Ammon's horn (tissue), 1 donor: ENCODE results near the gene ALOX5.
"Not testable (repeated sequence)": the region's sequence is repeated elsewhere in the genome, so short reads cannot be mapped to it uniquely, and the experiment has no call there.

ENCODE experiments used
- DNase-seq: peaks from one replicate; pipeline ENCODE4 v3.0.0-alpha.2; 2016; ENCODE audit warnings: low spot score

ALOX5 gene

DNA sequence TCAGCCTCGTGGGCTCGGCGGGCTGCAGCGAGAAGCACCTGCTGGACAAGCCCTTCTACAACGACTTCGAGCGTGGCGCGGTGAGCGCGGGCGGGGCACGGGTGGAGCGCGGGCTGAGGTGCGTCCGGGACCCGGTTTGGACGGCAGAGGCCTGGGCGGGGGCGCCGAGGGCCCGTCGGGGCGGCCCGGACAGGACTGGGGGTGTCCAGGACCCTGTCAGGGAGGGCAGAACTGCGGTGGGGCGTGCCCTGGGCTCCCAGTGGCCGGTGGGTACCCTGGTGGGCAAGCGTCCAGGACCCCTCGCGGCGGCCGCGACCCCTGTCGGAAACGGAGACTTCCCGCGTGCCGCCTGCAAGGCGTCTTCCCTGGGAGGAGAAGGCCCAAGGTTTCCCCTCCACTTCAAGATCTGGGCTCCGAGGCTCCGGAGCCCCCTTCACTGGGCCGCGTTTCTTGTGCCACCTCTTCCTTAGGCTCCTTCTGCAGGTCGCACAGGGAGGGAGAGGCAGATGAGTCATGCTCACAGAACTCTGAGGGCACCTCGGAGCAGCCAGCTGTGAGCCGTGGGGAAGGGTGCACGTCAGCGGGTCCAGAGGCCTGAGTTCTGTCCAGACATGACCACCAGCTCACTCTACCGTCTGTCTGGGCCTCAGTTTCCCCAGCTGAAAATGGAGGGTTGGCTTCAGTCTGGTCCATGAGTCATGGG lies 485 bp downstream of the ALOX5 start:
- no peak for DNase-seq

DNA sequence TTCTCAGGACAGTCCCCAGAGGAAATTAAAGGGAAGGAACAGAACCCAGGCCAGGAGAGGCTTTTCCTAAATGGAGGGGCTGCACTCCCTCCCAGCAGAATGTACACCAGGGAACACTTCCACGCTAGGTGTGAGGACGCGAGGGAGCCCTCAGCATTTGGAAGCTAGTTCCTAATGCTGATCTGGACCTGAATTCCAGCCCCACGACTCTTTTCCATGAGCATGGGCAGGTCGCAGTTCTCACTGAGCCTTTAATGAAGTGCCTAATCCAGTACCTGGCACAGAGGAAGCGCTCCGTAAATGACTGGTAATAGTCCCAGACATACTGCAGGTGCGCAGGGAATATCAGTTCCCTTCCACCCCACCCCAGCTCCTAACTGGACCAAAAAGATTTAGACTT lies 1.1 kb downstream of the ALOX5 start:
- no peak for DNase-seq

DNA sequence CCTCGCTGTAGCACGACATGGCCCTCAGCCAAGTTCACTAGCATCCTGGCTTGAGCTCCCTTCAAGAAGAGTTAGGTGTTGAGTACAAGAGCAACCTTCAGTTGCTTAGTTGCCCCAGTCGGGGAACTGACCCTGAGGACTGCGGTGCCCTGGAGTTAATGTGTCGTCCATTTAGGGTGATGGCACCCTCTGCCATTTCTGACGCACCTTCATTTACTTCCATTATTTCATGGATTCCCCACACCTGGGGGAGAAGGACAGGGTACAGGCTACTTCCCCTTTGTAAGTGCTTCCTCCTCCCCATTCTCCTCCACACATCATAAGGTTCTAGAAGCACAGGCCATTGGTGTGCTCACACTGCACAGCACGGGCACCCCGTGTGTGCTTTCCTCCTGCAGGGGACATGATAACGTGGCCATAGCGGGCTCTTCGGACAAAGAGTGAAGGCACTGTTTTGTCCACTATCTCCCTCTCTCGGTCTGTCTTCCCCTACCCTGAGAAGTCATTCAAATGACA lies 1.8 kb downstream of the ALOX5 start:
- DNase-seq: no peak

DNA sequence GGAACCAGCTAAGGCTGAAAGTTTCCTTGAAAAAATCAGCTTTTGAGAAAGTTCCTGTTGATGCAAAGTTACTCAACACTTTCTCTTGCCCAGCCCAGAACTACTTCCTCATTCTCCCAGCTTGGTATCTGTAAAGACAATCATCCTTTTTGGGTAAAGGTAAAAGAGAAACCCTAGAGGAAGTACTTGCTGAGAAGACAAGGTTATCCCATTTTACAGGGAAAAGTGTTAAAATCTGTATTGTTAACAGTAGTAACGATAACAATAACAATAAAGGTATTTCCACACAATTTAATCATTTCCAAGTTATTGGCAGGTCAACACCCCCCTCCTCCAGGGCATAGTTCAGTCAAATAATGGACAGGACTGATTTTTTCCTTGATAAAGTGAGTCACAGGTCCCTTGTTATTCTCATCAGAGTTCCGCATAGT lies 2.4 kb downstream of the ALOX5 start:
- DNase-seq: no peak

DNA sequence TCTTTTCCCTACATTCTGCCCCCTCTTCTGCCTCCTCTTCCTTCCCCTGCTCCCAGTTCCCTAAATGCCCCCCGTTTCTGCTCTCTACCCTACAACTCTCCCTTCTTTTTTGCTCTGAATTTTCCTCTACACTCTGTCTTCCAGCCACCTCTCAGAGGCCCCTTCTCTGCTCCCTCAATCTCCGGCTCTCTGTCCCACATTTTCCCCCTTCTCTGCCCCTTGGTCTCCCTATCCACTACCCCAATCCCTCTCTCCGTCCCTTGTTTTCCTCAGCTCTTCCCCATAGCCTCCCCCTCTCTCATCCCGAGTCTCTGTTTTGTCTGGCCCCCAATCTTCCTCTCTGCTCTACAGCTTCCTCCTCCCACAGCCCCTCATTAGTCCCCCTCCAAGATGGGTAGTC lies 3.3 kb downstream of the ALOX5 start:
- DNase-seq: no peak

DNA sequence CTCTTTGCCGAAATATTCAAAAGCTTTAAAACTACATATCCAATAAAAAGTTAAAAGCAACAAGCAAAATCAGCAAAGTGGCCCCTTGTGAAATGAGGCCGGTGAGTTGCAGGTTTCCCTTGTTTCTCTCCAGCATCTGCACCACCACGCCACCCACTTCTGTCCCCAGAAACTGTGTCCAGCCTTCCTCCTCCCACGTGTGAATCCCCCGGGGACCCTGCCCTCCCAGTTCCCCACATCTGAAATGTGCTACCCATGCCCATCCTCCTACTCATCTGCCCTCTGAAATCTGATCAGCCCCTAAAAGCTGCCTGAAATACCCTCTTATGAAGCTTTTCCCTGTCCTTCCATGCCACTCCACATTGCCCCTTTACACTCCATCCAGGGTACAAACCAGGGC lies 3.8 kb downstream of the ALOX5 start:
- DNase-seq: no peak

DNA sequence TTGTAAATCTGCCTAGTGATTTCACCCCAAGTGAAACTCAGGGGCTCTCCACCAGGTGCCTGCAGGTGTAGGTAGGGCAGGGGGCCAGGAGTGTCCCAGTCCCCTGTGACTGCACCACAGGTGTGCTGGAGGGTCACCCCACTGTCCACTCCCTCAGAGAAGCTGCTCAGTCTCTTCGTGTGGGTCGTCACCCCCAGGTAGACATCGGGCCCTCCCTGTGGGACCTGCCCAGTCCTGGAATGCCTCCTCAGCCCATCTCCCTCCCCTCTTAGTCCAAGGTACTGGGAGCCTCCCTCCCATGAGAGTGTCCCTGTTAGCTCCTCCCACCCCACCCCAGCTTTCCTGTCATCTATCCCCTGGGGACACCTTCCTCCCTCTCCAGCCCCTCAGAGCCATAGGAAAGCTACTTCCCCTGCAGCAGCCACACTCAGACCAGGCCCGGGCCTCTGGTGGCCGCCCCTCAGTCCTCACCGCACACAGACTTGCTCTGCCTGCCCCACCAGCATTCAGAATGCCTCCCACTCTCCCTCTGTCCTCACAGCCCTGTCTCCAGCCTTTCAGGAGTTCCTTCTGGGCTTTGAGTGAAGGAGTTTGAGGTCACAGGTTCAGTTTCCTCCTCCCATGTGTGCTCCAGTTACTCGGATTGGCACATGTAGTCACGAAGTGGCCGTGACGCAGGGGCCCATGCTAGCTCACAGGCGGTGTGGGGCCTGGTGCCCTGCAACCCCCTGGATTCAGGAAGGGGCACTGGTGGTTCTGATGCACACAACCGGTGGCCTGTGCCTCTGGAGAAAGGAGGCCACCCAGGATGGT lies 5.1 kb downstream of the ALOX5 start:
- DNase-seq: no peak

DNA sequence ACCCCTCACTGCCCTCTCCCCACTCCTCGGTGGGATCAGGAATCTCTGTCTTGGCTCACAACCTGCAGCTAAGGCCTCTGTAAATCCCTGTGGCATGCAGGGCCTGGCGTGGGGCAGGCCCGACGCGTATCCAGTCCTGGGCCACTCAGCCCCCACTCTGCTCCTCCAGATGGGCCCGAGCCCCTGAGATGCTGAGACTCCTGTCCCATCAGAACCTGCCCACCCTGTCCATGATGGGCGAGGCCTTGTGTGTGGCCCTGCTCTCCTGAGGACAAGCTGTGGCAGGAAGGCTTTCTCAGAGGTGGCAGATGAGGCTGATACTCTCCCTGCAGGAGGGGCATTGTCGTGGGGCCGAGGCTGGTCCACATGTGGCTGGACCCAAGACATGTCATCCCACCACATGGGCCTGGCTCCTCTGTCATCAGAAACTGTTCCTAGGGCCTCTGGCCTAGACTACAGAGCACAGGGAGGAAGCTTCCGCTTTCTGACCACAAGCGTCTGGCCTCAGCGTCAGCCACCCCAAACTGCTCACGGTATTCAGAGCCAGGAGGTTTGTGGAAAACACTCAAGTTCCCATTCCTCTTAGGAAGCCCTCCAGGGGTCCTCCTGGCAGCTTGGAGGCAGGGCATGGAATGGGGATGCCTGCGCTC lies 6.0 kb downstream of the ALOX5 start:
- peak; percentile 70 for DNase-seq

DNA sequence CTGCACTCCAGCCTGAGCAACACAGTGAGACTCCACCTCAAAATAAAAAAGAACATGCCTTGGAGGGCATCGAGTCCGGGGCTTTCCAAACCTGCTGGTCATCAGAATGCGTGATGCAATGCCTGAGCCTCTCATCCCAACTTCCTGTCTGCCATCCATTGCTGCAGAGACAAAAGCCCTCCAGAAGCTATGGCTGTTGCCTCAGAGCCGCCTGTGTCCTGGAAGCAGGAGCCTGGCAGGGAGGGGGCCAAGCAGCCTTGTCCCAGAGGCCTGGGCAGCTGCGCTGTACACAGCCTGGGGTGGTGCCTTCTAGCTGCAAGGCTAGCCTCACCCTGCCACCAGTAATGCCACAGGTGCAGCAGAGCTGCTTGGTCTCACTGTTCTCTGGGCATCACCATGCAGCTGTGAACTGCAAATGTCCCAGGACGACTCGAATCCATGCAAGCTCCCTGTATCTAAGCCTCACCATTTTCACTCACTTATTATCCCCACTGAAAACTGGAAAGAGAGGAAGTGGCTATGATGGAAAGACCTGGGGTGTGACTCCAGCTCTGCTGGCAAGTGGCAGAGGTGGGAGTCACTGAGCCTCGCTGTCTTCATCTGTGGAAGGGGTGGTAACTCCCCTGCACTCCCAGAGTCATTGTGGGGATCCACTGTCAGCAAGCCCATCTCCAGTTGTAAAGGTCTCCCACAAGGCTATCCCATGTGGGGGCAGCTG lies 7.0 kb downstream of the ALOX5 start:
- no peak for DNase-seq

DNA sequence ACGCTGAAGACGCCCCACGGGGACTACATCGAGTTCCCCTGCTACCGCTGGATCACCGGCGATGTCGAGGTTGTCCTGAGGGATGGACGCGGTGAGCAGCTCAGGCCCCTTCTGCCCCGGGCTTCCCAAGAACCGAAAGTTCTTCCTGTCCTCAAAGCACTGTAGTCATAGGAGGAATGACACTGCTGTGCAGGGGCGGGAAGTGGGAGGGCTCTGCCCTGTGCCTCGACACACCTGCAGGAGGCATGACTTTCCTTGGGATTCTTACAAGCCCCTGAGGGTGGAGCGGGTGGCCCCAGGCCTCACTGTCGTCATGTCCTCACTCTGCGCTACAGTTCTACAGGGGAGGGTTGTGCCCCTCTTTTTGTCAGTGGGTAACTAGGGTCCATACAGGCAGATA lies 8.6 kb downstream of the ALOX5 start:
- DNase-seq: no peak

DNA sequence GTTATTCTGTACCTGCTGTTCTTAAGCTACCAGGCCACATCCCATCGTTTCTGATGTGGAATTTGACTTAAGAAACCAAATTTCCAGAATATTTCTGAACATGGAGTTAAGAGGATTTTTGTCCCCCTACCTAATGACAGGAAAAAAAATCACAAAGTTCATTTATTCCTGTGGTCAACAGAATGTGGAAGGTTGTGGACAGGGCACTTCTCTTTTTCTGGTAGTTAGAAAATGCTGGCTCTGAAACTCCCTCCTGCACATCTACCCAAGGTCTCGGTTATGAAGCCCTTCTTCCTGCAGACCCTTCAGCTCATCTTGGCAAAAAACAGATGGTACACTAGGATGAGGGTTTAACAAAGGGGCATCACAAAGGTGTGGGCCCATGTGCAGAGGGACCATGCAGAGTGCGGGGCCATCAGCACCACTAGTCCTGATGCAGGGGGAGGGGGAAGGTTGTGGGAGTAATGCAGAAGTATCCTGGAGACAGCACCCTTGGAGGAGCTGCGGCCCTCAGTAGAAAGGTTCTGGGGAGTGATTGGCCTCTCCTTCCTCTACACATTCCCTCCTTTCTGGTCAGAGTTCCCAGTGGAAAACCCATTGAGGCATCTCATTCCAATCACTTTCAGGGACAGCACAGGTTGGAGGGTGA lies 9.8 kb downstream of the ALOX5 start:
- no peak for DNase-seq

DNA sequence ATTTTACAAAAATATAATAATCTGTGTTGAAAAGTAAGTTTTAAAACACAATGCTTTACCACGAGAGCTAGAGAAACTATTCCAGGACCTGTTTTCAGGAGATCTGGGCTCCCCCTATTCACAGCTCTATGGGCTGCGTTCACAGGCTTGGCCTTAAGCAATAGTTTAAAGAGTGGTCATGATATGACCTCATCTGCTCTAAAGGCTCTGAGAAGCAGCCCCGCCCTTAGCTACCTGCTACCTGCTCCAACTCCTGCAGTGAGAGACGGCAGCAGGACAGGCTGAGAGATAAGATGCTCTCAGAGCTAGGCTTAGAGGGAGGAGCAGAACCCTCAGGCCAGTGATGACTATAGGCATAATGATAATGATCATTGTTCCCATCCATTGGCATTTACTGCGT lies 12.6 kb downstream of the ALOX5 start:
- no peak for DNase-seq

DNA sequence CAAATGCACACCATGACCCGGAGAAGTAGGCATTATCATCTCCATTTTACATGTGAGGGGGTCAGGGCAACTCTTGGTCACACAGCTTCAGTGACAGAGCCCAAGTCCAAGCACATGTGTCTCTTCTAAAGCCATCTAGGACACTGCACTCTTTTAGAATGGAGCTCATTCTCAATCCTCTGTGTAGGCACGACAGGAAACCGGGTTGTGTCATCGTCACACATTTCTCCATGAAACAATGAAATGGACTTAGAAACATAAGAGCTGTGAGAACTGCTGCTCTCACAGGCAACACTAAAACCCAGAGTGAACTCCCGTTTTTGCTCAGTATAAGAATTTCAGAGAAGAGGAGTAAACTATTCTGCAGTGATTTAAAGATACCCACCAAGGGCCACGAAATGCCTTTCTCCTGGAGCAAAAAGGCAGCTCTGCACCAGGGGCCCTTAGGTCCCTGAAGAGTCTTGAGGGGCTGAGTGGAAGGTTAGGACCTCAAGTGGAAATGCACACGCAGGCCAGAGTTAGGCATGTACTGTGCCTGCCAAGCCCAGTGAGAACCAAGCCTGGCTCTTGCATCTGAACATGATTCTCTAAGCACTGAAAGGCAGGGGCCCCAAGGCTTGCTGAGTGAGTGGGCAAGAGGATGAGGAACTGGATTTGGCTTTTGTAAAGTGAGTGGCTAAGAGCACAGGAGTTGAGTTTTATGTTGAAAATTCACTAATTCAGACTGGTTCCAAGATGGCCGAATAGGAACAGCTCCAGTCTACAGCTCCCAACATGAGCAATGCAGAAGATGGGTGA lies 13.3 kb downstream of the ALOX5 start:
- DNase-seq: no peak

DNA sequence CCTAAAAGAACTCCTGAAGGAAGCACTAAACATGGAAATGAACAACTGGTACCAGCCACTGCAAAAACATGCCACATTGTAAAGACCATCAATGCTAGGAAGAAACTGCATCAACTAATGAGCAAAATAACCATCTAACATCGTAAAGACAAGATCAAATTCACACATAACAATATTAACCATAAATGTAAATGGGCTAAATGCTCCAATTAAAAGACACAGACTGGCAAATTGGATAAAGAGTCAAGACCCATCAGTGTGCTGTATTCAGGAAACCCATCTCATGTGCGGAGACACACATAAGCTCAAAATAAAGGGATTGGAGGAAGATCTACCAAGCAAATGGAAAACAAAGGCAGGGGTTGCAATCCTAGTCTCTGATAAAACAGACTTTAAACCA lies 15.7 kb downstream of the ALOX5 start:
- not testable (repeated sequence) for DNase-seq

DNA sequence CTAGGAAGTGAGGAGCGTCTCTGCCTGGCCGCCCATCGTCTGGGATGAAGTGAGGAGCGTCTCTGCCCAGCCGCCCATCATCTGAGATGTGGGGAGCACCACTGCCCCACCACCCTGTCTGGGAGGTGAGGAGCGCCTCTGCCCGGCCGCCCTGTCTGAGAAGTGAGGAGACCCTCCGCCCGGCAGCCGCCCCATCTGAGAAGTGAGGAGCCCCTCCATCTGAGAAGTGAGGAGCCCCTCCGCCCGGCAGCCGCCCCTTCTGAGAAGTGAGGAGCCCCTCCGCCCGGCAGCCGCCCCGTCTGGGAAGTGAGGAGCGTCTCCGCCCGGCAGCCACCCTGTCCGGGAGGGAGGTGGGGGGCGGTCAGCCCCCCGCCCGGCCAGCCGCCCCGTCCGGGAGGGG lies 17.6 kb downstream of the ALOX5 start:
- not testable (repeated sequence) for DNase-seq

DNA sequence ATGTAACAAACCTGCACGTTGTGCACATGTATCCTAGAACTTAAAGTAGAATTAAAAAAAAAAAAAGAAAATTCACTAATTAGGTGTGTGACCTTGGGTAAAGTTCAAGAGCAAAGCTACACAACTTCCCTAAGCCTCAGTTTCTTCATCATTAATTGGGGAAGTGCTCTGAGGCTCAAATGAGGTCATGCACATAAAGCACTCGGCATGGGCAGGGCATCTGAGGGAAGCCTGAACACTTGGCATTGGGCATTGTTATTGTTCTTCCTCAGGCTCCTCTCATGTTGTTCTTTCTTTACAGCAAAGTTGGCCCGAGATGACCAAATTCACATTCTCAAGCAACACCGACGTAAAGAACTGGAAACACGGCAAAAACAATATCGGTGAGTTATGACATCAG lies 21.5 kb downstream of the ALOX5 start:
- no peak for DNase-seq

DNA sequence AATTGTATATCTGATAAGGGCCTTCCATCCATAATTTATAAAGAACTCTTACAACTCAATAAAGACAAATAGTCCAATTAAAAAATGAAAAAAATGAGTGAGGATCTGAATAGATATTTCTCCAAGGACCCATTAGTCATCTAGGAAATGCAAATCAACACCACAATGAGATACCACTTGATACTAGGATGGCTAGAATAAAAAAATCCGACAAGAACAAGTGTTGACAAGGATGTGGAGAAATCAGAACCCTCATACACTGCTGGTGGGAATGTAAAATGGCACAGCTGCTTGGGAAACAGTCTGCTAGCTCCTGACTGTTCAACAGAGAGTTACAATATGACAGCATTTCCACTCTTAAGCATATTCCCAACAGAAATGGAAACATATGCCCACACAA lies 24.6 kb downstream of the ALOX5 start:
- DNase-seq: no peak

DNA sequence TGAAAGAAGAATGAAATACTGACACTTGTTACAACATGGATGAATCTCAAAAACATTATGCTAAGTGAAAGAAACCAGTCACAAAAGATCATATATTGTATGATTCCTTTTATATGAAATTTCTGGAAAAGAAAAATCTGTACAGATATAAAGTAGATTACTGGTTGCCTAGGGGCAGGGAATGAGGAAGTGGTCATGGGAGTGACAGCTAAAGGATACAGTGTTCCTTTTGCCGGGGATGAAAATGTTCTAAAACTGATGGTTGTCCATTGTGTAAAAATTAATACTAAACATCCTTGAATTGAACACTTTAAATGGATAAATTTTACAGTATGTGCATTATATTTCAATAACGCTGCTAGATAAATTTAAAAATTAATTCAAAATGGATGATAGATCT lies 25.1 kb downstream of the ALOX5 start:
- DNase-seq: no peak

DNA sequence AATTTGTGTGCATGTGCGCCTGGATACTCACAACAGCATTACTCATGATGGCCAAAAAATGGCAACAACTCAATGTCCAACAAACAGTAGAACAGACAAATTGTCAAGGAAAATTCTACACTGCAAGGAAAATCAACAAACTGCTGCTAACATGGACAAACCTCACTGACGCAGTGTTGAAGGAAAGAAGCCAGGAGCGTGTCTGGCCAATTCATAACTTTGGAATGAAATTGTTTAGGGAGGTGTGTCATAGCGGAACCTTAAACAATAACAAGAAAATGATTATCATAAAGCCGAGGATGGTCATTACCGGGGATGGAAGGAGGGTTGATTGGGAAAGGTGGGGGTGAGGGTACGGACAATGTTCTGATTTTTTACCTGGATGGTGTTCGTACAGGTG lies 29.1 kb downstream of the ALOX5 start:
- no peak for DNase-seq

DNA sequence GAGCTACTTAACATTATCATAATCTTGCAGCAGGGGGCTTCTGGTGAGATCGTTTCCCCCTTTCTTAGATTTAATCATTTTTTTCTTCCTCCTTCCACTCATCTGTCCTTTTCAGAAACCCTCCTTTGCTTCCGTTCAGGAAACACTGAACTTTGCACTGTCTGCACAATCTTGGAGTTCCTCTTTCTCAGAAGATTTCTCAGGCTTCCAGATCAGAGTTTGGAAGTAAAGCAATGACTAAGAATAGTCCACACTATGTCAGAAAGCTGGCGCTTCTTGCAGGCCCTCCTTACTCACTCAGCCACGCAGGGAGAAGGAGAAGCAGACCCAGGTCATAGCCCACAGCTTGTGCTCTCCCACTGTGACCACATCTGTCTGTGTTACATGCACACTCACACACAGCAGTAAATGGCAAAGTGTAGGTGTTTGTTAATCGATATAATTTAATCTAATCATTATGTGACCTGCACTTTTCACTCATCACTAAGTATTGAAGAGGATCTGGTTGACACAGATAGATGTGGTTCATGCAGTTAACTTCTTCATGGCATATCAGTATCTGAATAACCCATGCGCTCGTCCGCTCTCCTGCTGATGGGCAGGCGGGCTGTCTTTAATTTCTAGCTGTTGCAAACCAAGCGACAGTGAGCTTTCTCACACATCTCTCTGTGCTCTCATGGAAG lies 30.2 kb downstream of the ALOX5 start:
- peak; percentile 72 for DNase-seq
